Adrenal gland (tissue), 12 donors: ENCODE results near the gene WWC2. TPM values are rescaled to one million over a fixed set of nuclear protein-coding genes. Genes with fewer than 3 reads are reported as not detected.

Experiments
- DNase-seq, 7 donors: peaks; one replicate each; pipeline ENCODE4 v3.0.0-alpha.2; 2019 to 2020
- H3K27ac ChIP-seq, 5 donors: fragments of 200-600 bp; sonication (generic) in 4 of 5; 1 replicate in 3 of 5; 2 replicates in 2 of 5; pipeline versions ENCODE4 v1.5.1 to v1.8.0; 2016 to 2020; ENCODE audit warnings: mild to moderate bottlenecking in 1 of 5
- H3K27me3 ChIP-seq: fragments of 200-600 bp; 2 replicates; pipeline ENCODE4 v1.8.0; 2021
- H3K36me3 ChIP-seq, 2 donors: fragments of 200-600 bp; replicated peaks in 1 of 2; 1 replicate in 1 of 2; 2 replicates in 1 of 2; pipeline versions ENCODE4 v1.5.1 to v1.8.0; 2018 to 2022
- H3K4me1 ChIP-seq, 2 donors: fragments of 200-600 bp; replicated peaks in 1 of 2; 1 replicate in 1 of 2; 2 replicates in 1 of 2; pipeline versions ENCODE4 v1.5.1 to v1.8.0; 2018 to 2021
- H3K4me3 ChIP-seq, 4 donors: fragments of 200-600 bp; sonication (generic) in 3 of 4; one replicate each; pipeline ENCODE4 v1.5.1; 2016 to 2018
- H3K9me3 ChIP-seq, 3 donors: fragments of 200-600 bp; sonication (generic) in 1 of 3; replicated peaks in 1 of 3; 1 replicate in 2 of 3; 2 replicates in 1 of 3; pipeline versions ENCODE4 v1.5.1 to v1.8.0; 2016 to 2021
- CTCF ChIP-seq, 6 experiments: fragments of 450-650 bp in 4 of 6; fragments of 200-600 bp in 2 of 6; sonication (generic) in 1 of 6; IDR thresholded peaks; 1 replicate in 5 of 6; 2 replicates in 1 of 6; pipeline versions ENCODE4 v1.5.1 to v1.8.0; 2016 to 2021; ENCODE audit warnings: antibody characterized with exemption in 6 of 6, mild to moderate bottlenecking in 2 of 6, moderate library complexity in 1 of 6
- POLR2A ChIP-seq, 2 donors: fragments of 450-650 bp; IDR thresholded peaks; one replicate each; pipeline ENCODE4 v1.6.1; 2017; ENCODE audit warnings: antibody characterized with exemption in 2 of 2, mild to moderate bottlenecking in 2 of 2, moderate library complexity in 1 of 2
- WGBS, 4 donors: extraction: QIAGEN DNeasy Blood & Tissue Kit in 2 of 4; methylation state at CpG; one replicate each; pipeline versions ENCODE4 v1.1.5 to v1.1.7; 2013 to 2017; 5-methylcytosine and 5-hydroxymethylcytosine counted together
- intact Hi-C, 2 donors: fragments of 100-400 bp; cut with DNase I; formaldehyde crosslinking; loops; one replicate each; pipeline versions ENCODE4 v1.14.1 to v1.15.0; 2022 to 2023
- polyA plus RNA-seq, 3 donors: library from polyadenylated mRNA; stranded (reverse); fragments of 200-250 nt in 2 of 3; fragments of 350-450 nt in 1 of 3; fragmentation: Illumina TruSeq in 1 of 3; extraction: RNeasy Lipid Tissue Mini Kit (QIAGEN cat#74804) in 1 of 3; gene quantifications; one replicate each; pipeline ENCODE4 v1.2.3, GENCODE V29; 2013 to 2014
- total RNA-seq, 9 donors: library from RNA; depleted of rRNA in 4 of 9; stranded (reverse); fragments of >200 nt in 4 of 9; fragments of 120-200 nt in 1 of 9; fragmentation: NEBNext Ultra II Directional in 1 of 9; extraction: Animal tissue kit (Norgen Biotek cat#: 25700) in 1 of 9; gene quantifications; one replicate each; pipeline versions ENCODE4 v1.1.0 to v1.2.4, GENCODE V29; 2013 to 2023
- donor health status: healthy with polysubstance abuse.
- donor health status: Bipolar disorder and iron deficiency.
- donor health status: DM: yes; HTN: yes; CAD: no.
- donor health status: DM: no; HTN: no; CAD: no.
- donor health status: DM: no; HTN: no; CAD: no.
- donor health status: DM: yes; HTN: yes; CAD: no.

WWC2 gene
- total and polyA plus RNA-seq, 12 donors: 3.1 to 27.9 (median 17.4) TPM

GRCh38 chr4:183291070-183291469 is 192.0 kb downstream of the WWC2 start:
- Histone ChIP-seq H3K9me3 (no peaks in the 10 kb centered on the region), H3K4me3 (no peak overlapping the region), H3K4me1 (no peaks in the 10 kb centered on the region), H3K27me3 (no peaks in the 10 kb centered on the region), H3K36me3 (peaks cover 0 to 4% of the 10 kb centered on the region in 2 donors), H3K27ac (no peak overlapping the region)
- TF ChIP-seq POLR2A (IDR thresholded peaks at IDR 0.05) (no peak), CTCF (IDR thresholded peaks at IDR 0.05) (no peak)
- intact Hi-C loops: no loop called here
- no peak for DNase-seq
- WGBS, 4 donors: 94 to 96% (median 95%) methylated on average over 2 of the region's 2 CpGs

GRCh38 chr4:183295711-183296110 is 196.7 kb downstream of the WWC2 start:
- Histone ChIP-seq H3K4me1 (no peaks in the 10 kb centered on the region), H3K4me3 (no peak overlapping the region), H3K27ac (no peak overlapping the region), H3K27me3 (no peaks in the 10 kb centered on the region), H3K36me3 (no peaks in the 10 kb centered on the region), H3K9me3 (no peaks in the 10 kb centered on the region)
- 92 to 95% (median 93%) methylated on average over 10 of the region's 10 CpGs for WGBS, 4 donors
- intact Hi-C loops: no loop called here
- no peak for DNase-seq
- no peak for TF ChIP-seq POLR2A (IDR thresholded peaks at IDR 0.05)

- no peaks in the 10 kb centered on the region for H3K27me3 ChIP-seq
- H3K36me3 ChIP-seq: no peaks in the 10 kb centered on the region
- WGBS, 4 donors: 88 to 100% (median 93%) methylated on average over 3 of the region's 3 CpGs
- no peak overlapping the region for H3K4me3 ChIP-seq
- no peak overlapping the region for H3K27ac ChIP-seq
- H3K4me1 ChIP-seq: no peaks in the 10 kb centered on the region
- intact Hi-C loops: no loop called here
- TF ChIP-seq CTCF (IDR thresholded peaks at IDR 0.05): no peak
- no peak for TF ChIP-seq POLR2A (IDR thresholded peaks at IDR 0.05)
- no peak for DNase-seq
- no peaks in the 10 kb centered on the region for H3K9me3 ChIP-seq
These were observed 198.6 kb downstream of the WWC2 start for GRCh38 chr4:183297675-183298074.

- Histone ChIP-seq H3K4me3 (no peak overlapping the region), H3K36me3 (no peaks in the 10 kb centered on the region), H3K4me1 (no peaks in the 10 kb centered on the region), H3K27ac (no peak overlapping the region), H3K9me3 (no peaks in the 10 kb centered on the region), H3K27me3 (no peaks in the 10 kb centered on the region)
- TF ChIP-seq POLR2A (IDR thresholded peaks at IDR 0.05) (no peak), CTCF (IDR thresholded peaks at IDR 0.05) (no peak)
- no peak for DNase-seq
- intact Hi-C loops: no loop called here
- WGBS, 4 donors: 59 to 85% (median 84%) methylated on average over 2 of the region's 2 CpGs
These were observed 200.4 kb downstream of the WWC2 start for GRCh38 chr4:183299464-183299863.

GRCh38 chr4:183300070-183300469 is 201.0 kb downstream of the WWC2 start:
- Histone ChIP-seq H3K27ac (no peak overlapping the region), H3K4me3 (no peak overlapping the region), H3K27me3 (no peaks in the 10 kb centered on the region), H3K4me1 (no peaks in the 10 kb centered on the region), H3K9me3 (no peaks in the 10 kb centered on the region), H3K36me3 (no peaks in the 10 kb centered on the region)
- DNase-seq: no peak
- intact Hi-C loops: no loop called here
- TF ChIP-seq CTCF (IDR thresholded peaks at IDR 0.05) (no peak), POLR2A (IDR thresholded peaks at IDR 0.05) (no peak)
- 76 to 92% (median 82%) methylated on average over 6 of the region's 6 CpGs for WGBS, 4 donors
